Effector memory CD8-positive, alpha-beta T cell (primary cell): ENCODE data around the gene DNM3.

Source experiments
- ATAC-seq: fragments of 150-1000 bp; cut with Tn5 transposase; replicated peaks from 2 replicates; pipeline ENCODE4 v1.10.0; 2021; ENCODE audit warnings: mild to moderate bottlenecking, moderate library complexity
- DNase-seq, 3 experiments: peaks; one replicate each; pipeline ENCODE4 v3.0.0; 2021
- H3K27ac Mint-ChIP-seq, 2 donors: one replicate each; pipeline ENCODE4 v1.8.0; 2022; ENCODE audit warnings: mild to moderate bottlenecking in 2 of 2, mixed read lengths in 2 of 2, moderate library complexity in 2 of 2
- H3K27me3 Mint-ChIP-seq, 2 donors: one replicate each; pipeline ENCODE4 v1.8.0; 2022; ENCODE audit warnings: mixed read lengths in 2 of 2
- H3K36me3 Mint-ChIP-seq: one replicate; pipeline ENCODE4 v1.8.0; 2022; ENCODE audit warnings: mild to moderate bottlenecking, moderate library complexity, mixed read lengths; ENCODE audit not compliant: insufficient read depth
- H3K4me1 Mint-ChIP-seq, 2 donors: one replicate each; pipeline ENCODE4 v1.8.0; 2022; ENCODE audit warnings: low read depth in 2 of 2, mixed read lengths in 2 of 2
- H3K4me3 Mint-ChIP-seq, 2 donors: one replicate each; pipeline ENCODE4 v1.8.0; 2022; ENCODE audit warnings: mild to moderate bottlenecking in 2 of 2, mixed read lengths in 2 of 2, moderate library complexity in 2 of 2
- H3K9me3 Mint-ChIP-seq, 2 donors: one replicate each; pipeline ENCODE4 v1.8.0; 2022; ENCODE audit warnings: mixed read lengths in 2 of 2

The DNM3 gene

DNA sequence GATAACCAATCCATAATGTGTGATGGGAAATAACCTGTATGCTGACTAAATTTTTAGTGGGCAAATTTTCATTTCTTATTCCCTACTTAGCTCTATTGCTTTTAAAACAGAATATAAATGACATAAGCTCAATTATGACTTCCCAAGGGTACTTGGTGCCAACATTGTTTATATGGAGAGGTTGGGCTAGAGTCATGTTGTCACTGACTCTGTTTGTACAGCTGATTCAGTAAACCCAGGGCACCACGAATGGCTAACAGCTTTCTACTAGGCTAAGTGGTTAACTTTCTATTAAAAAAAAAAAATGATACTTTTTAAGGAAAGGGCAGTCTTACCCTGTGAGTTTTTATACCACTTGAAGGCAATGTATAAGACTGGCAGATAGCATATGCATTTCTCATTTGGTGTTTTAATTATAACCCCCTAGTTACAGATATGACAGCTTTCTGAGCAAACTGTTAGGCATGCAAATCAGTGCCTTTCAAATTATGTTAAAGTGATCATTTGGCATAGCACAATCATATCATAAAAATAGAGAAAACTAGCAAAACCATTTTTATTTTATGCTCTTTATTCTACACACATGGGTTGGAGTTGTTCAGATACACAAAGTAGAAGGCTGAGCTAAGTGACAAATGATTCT, 147.1 kb downstream of the DNM3 start:
- Mint-ChIP-seq H3K27me3 (peaks cover 10 to 11% of the 10 kb centered on the region in 2 donors), H3K27ac (no peak overlapping the region), H3K4me1 (no peaks in the 10 kb centered on the region), H3K4me3 (no peak overlapping the region), H3K36me3 (no peaks in the 10 kb centered on the region), H3K9me3 (no peaks in the 10 kb centered on the region)
- ATAC-seq (no peak), DNase-seq (no peak)

DNA sequence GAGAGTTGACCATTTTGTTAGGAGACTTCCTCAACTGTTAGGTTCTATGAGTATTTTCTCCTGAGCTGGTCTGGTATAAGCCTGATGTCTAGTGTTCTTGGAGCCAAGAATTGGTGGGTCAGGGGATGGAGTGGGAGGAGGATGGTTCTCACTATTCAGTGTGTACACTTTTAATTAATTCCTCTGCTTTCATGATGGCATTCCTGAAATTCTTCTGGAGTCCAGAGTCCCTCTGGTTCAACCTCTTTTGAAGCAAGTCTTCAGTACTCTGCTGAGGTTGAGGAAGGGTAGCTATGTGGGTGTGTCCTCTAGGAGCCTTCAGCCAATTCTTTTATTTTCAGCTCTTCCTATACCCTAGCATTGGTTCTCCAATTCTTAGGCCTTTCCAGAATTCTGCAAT, 149.1 kb downstream of the DNM3 start:
- ATAC-seq (no peak), DNase-seq (no peak)
- H3K36me3 Mint-ChIP-seq = no peaks in the 10 kb centered on the region
- no peak overlapping the region for H3K4me3 Mint-ChIP-seq
- no peaks in the 10 kb centered on the region for H3K9me3 Mint-ChIP-seq
- no peak overlapping the region for H3K27ac Mint-ChIP-seq
- H3K27me3 Mint-ChIP-seq = no peaks in the 10 kb centered on the region
- no peaks in the 10 kb centered on the region for H3K4me1 Mint-ChIP-seq

DNA sequence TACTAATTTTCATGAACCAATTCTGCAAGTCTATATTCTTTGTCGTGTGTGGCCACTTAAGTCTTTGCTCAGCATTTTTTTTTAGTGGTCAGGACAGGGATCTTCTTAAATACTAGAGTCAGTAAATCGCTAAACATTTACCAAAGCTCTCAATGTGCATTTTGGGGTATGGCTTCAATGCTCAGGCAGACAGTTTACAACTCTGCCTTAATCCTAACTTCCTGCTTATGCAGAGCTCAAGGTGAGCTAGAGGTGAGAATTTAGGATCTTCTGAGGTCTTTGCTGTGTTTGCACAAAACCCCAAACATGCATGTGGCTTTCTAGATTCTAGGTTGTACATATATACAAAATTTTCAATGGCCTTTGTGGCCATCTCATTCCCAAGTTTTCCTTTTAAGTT, 153.0 kb downstream of the DNM3 start:
- Mint-ChIP-seq H3K4me1 (no peaks in the 10 kb centered on the region), H3K9me3 (no peaks in the 10 kb centered on the region), H3K27me3 (no peaks in the 10 kb centered on the region), H3K27ac (no peak overlapping the region), H3K36me3 (no peaks in the 10 kb centered on the region), H3K4me3 (no peak overlapping the region)
- DNase-seq (no peak), ATAC-seq (no peak)

DNA sequence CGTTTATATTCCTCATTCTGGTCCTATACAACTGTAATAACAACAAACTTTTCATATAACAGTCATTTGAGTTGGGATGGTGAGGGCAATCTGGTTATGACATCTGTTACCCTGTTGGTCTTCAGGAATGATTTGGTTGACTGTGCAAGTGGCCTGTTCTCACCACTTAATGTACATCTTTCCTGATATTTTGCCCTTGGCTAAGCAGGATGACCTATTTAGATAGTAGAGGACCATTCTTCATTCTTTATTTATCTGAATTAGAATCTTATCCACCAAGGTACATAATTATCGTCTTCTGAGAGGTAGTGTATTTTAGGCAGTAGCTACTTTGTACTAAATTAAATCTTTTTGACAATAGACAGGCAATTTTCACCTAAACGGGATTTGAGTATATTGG, 154.3 kb downstream of the DNM3 start:
- ATAC-seq = no peak
- H3K4me1 Mint-ChIP-seq = no peaks in the 10 kb centered on the region
- no peaks in the 10 kb centered on the region for H3K36me3 Mint-ChIP-seq

DNA sequence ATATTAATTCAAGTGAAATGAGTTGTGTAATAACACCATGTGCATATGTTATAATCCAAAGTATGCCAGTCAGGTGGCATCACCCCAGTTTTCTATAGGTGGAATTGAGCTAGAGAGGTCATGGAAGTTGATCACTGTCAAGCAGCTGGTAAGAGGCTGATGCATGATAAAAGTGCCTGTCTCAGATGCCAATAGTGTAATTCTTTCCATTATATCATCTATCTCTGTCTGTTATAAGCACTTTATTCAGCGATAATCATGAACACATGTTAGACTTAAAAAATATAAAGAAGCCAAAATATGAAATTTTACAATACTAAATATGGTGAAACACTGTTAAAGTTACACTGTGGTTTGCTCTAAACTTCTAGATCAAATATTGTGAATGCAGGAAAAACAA, 156.6 kb downstream of the DNM3 start:
- Mint-ChIP-seq H3K27ac (no peak overlapping the region), H3K27me3 (no peaks in the 10 kb centered on the region), H3K4me3 (no peak overlapping the region), H3K4me1 (no peaks in the 10 kb centered on the region), H3K9me3 (no peaks in the 10 kb centered on the region), H3K36me3 (no peaks in the 10 kb centered on the region)
- ATAC-seq = no peak
- no peak for DNase-seq

More for the DNA sequence above, 154.3 kb downstream of the DNM3 start:
- no peaks in the 10 kb centered on the region for H3K27me3 Mint-ChIP-seq
- no peak overlapping the region for H3K4me3 Mint-ChIP-seq
- H3K27ac Mint-ChIP-seq = no peak overlapping the region
- no peaks in the 10 kb centered on the region for H3K9me3 Mint-ChIP-seq
- no peak for DNase-seq

DNA sequence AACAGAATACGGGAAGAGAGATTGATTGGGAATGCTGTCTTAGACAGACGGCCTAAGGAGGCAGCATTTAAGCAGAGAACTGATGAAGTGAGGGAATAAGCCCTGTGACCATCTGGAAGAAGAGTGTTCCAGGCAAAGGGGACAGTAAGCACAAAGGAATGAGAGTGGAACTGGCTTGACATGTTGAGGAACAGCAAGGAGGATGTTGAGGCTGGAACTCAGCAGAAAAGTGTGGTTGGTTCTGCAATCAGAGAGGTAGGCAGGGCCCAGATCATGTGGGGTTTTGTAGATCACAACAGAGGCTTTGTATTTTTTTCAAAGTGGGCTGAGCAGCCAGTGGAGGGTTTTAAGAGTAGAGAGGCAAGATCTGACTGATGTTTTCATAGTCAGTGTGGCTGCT, 157.4 kb downstream of the DNM3 start:
- H3K36me3 Mint-ChIP-seq = no peaks in the 10 kb centered on the region

DNA sequence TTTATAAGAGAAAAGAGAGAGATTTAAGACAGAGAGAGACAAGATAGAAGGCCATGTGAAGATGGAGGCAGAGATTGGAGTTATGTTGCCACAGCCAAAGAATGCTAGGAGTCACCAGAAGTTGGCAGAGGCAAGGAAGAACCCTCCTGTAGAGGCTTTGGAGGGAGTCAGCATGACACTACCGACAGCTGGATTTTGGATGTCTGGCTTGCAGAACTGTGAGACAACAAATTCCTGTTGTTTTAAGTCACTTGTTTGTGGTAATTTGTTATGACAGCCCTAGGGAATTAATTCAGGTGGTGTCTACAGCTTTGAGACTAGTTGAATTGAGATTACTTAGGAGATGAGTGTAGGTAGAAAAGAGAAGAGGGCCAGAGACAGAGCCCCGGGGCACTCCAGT, 158.5 kb downstream of the DNM3 start:
- Mint-ChIP-seq H3K4me1 (no peaks in the 10 kb centered on the region), H3K27me3 (no peaks in the 10 kb centered on the region), H3K9me3 (no peaks in the 10 kb centered on the region), H3K36me3 (no peaks in the 10 kb centered on the region), H3K27ac (no peak overlapping the region), H3K4me3 (no peak overlapping the region)
- ATAC-seq (no peak), DNase-seq (no peak)

More for the DNA sequence above, 157.4 kb downstream of the DNM3 start:
- Mint-ChIP-seq H3K27me3 (no peaks in the 10 kb centered on the region), H3K9me3 (no peaks in the 10 kb centered on the region), H3K27ac (no peak overlapping the region), H3K4me3 (no peak overlapping the region), H3K4me1 (no peaks in the 10 kb centered on the region)
- no peak for ATAC-seq
- DNase-seq = no peak

DNA sequence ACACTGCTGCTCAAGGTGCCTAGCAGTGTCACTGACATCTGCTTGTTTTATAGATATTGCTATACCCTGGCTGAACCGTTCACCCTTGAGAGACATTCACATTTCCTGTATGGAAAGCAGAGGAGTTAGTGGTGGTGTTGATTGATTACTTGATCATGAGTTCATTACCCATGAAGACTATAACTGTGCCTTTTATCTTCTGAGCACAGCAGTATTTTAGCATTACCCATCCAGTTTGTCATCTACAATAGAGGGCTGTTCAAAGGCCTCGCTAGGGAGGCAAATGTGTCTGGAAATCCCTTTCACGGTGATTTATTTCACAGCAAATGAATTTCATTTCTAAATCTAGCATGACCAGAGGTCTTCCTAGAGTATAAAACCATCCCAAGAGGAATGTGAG, 160.0 kb downstream of the DNM3 start:
- Mint-ChIP-seq H3K9me3 (no peaks in the 10 kb centered on the region), H3K4me3 (no peak overlapping the region), H3K27ac (no peak overlapping the region), H3K36me3 (no peaks in the 10 kb centered on the region), H3K27me3 (no peaks in the 10 kb centered on the region), H3K4me1 (no peaks in the 10 kb centered on the region)
- ATAC-seq (no peak), DNase-seq (no peak)

DNA sequence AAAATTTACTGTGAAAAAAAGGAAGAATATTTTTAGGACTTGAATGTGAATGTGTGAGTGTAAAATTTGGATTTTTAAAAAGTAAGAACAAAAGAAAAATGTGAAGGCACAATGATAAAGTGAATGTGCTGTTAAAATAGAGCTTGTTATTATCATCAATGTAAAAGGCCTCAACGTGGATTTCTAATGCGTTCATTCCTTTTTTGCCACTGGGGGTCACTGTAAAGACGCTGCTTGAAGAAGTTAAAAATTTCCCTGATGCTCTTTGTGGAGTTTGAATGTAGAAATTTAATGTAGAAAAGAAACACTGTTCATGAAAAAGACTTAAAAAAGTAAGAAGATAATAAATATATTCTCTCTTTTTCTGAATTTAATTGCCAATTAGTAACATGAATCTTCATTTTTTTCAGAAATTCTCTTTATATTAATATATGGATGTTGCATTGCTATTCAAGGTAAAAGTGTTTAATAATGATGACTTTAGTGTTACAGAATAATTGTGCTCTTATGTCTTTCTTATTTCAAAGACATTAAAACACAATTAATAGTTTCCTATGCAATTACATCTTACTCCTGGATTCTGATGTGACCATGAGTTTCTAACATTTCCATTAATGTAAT, 161.5 kb downstream of the DNM3 start:
- Mint-ChIP-seq H3K4me1 (no peaks in the 10 kb centered on the region), H3K36me3 (no peaks in the 10 kb centered on the region), H3K4me3 (no peak overlapping the region), H3K9me3 (no peaks in the 10 kb centered on the region), H3K27ac (no peak overlapping the region), H3K27me3 (no peaks in the 10 kb centered on the region)
- ATAC-seq (peak; percentile 24), DNase-seq (peak; percentile 8 to 20 (median 17))

DNA sequence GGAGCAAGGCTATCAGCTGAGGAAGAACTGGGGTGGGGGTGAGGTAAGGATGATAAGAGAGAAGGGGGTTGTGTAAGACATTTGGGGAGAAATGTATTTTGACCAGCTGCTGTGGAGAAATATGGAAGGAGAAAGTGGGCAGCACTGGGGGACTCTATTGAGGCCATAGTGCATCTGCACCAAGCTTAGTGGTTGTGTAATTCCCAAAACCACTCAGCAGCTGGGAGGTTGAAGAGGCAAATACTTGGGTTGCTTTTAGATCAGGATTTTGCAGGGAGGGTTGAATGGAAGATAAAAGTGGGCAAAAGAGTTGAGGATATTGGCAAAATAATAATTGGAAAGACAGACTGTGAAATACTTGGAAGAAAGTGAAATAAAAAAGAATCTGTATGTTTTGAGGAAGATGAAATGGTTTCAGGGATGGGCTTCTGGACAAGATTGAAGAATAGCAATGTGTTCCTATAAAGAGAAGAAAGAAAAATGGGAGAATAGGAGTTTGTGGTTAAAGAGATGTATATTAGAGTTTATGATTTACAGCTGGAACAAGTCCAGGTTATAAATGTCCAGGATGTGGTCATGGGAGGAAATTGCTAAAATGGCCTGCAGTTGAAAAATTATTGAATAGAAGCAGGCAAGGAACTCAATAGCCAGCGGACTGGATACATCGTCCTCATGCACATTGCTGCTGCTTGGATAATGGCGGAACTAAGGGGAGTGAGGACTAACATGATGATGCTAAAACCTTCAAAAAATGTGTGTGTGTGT, 162.7 kb downstream of the DNM3 start:
- Mint-ChIP-seq H3K9me3 (no peaks in the 10 kb centered on the region), H3K36me3 (no peaks in the 10 kb centered on the region), H3K4me1 (no peaks in the 10 kb centered on the region), H3K27me3 (no peaks in the 10 kb centered on the region), H3K4me3 (no peak overlapping the region), H3K27ac (no peak overlapping the region)
- DNase-seq = no peak
- no peak for ATAC-seq

DNA sequence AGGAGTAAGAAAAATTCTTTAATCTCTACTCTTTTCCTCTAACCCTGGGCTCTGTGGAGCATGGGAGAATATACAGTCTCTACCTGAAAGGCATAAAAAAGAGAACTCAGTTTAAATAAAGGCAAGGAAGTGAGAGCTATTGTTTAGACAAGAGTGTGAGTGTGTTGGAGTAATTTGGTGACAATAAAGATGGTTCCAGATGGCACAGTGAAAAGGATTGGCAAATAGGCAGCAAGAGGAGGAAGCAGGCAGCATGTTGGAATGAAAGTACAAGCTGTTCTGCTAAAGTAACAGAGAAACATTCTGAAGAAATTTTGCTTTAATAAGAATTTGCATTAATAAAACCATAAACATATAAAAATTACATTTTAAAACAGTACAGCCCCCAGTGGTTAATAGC, 163.4 kb downstream of the DNM3 start:
- H3K4me1 Mint-ChIP-seq = no peaks in the 10 kb centered on the region
- H3K27me3 Mint-ChIP-seq = no peaks in the 10 kb centered on the region
- ATAC-seq (no peak), DNase-seq (no peak)
- no peaks in the 10 kb centered on the region for H3K36me3 Mint-ChIP-seq
- H3K4me3 Mint-ChIP-seq = no peak overlapping the region
- H3K27ac Mint-ChIP-seq = no peak overlapping the region
- H3K9me3 Mint-ChIP-seq = no peaks in the 10 kb centered on the region

DNA sequence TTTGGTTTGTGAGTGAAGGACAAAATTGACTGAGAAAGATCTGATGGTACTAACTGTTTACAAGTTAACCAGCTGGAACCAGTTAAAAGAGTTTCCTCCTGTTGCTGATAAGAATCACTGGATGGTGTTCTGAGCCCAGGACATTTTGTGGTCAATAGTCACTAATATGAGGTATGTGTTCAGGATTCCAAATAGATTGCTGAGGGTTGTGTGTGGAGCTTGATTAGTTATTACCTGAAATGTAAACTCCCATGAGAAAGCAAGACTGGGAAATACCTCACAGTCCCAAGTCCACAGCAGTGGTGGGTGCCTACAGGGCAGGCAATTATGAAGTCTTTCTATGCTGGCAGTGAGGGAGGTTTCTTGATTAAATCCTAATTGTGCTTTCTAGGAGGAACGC, 164.6 kb downstream of the DNM3 start:
- no peak for DNase-seq
- no peaks in the 10 kb centered on the region for H3K4me1 Mint-ChIP-seq

DNA sequence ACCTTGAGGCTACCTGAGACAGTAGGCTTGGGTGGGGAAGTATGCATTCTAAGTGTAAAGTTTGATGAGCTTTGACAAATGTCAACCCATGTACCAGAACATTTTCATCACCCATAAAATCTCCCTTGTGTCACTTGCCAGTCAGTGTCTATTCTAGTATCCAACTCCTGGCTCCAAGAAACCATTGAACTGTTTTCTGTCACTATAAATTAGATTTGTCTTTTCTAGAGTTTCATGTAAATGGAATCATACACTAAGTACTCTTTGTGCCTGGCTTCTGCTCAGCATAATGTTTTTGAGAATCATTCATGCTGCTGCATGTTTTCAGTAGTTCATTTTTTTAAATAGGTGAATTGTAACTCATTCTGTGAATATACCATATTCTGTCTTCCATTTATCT, 165.4 kb downstream of the DNM3 start:
- Mint-ChIP-seq H3K36me3 (no peaks in the 10 kb centered on the region), H3K4me3 (no peak overlapping the region), H3K27me3 (no peaks in the 10 kb centered on the region), H3K4me1 (no peaks in the 10 kb centered on the region), H3K9me3 (no peaks in the 10 kb centered on the region), H3K27ac (peak overlapping the region in 1 of 2 donors; percentile 9)
- no peak for DNase-seq
- ATAC-seq = no peak

More for the DNA sequence above, 164.6 kb downstream of the DNM3 start:
- no peak for ATAC-seq
- Mint-ChIP-seq H3K36me3 (no peaks in the 10 kb centered on the region), H3K27ac (no peak overlapping the region), H3K4me3 (no peak overlapping the region), H3K27me3 (no peaks in the 10 kb centered on the region), H3K9me3 (no peaks in the 10 kb centered on the region)

DNA sequence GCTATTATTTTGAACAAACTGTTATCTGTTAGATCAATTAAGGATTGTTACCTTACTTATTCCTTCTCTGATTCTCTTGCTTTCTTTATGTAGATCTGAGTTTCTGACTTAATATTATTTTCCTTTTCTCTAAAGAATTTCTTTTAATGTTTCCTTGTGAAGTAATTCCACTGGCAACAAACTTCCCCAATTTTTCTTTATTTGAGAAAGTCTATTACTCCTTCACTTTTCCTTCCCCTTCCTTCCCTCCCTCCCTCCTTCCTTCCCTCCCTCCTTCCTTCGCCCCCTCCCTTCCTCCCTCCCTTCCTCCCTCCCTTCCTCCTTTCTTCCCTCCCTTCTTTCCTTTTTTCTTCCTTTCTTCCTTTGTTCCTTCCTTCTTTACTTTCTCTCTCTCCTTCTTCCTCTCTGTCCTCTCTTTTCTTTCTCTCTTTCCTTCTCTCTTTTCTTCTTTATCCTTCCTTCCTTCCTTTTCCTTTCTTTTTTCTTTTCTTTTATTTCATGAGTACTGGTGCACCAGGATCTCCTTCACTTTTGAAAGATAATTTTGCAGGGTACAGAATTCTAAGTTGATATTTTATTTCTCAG, 177.5 kb downstream of the DNM3 start:
- H3K27ac Mint-ChIP-seq = no peak overlapping the region
- no peaks in the 10 kb centered on the region for H3K9me3 Mint-ChIP-seq
- no peak overlapping the region for H3K4me3 Mint-ChIP-seq
- ATAC-seq = no peak
- DNase-seq = no peak
- no peaks in the 10 kb centered on the region for H3K4me1 Mint-ChIP-seq
- H3K36me3 Mint-ChIP-seq = peaks cover 6% of the 10 kb centered on the region
- peaks cover 41 to 56% of the 10 kb centered on the region in 2 donors for H3K27me3 Mint-ChIP-seq
